ENCODE measurements around the gene TRPM8.

Gene TRPM8

DNA sequence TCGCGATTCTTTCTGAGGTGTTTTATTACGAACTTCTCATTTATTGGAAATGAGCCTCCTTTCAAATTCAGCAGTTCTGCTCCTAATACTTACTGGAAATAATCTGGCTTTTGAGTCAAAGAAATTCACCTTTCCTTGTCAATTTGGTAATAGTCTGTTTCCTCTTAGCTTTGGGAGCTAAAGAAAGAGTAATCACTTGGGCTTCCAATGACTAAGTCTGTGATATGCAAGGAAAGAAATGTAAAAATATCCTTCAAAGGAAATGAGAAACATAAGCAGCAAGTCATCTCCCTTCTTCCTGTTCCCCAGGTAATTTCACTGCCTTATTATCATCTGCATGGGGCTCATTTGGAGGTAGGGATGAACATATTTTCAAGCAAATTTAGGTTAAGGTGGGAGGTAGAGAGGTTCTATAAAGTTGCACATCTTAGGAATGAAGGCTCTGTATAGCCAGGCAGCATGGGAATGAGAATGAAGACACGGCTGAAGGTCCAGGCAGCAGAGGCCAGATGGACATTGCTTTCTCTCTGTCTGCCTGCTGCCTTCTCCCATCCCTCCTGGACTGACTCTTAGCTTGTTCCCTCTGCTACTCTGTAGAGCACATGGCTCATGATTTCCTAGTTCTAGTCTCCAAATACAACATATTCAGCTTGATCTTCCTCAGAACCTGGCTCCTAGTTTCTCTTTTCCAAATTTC lies 134.3 kb downstream of the TRPM8 start:
- no peak for DNase-seq

DNA sequence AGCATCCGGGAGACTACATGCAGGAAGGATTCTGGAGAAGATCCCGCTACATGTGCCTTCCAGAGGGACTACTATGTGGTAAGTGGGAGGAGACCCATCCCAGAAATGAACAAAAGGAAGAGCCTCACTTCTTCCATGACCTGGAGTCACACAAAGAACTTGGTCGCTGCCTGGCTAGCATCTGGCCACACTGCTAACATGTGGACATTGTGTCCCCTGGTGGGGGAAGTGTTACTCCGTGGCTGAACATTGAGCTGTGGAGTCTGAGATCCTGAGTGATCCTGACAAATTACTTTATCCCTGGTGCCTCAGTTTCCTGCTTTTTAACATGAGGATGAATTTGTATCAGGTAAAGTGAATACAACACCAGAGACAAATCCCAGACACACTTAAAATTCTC lies 141.7 kb downstream of the TRPM8 start:
- no peak for DNase-seq

DNA sequence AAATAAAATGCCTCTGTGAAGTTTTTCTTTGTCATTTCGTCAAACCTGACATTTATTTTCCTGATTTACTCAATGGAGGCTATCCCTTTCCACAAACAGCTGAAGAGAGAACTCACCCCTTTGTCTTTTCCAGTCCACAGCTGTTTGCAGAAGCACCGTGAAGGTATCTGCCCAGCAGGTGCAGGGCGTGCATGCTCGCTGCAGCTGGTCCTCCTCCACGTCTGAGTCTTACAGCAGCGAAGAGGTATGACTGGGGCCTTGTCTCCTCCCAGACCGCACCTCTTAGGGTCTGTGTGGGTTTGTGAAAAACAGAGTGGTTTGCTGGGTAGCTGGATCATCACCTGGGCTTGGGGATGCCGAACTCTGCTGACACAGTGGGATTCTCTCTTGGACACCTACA lies 143.1 kb downstream of the TRPM8 start:
- DNase-seq, result no peak

DNA sequence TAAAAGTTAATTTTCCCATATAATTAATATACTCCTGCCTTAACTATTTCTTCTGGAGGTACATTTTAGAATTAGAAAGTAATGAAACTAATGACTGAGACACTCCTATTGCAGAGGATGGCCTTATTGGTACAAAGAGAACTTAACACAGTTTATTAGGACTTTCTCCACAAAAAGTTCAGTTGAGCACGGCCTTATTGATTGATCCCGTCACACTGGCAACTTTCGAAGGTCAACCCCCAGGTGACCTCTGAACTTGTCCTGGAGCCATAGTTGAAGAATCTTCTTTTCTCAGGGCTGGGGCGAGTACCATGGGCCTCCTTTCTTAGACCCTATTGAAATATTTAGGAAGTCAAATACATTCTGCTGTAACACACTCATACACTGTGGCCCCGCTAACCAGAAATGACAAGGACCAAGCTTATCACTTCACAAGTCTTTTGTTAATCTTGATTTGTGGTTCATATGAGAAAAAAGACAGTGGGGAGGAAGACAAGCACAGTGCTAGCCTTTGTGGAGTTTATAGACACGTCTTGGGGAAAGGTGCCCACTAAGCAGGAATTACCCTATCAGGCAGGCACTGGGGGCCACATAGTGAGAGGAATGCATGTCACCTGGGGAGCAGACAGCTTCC lies 144.6 kb downstream of the TRPM8 start:
- DNase-seq, result no peak

DNA sequence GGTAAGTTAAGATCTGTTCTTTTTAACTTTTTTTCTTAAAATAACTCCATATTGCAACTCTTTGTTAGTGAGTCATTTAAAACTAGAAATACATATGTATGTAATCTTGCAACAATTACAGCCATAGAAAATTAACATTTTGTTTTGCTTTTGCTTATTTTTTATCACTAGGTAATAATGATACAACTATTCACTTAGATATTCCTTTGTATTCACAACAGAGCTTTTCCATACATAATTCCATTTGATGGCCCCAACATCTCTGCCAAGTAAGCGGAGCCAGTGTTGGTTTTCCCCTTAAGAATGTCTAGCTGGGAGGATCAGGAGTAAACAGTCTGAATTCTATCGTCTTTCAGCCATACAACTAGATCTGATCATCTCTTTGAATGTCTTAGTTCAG lies 149.4 kb downstream of the TRPM8 start:
- no peak for DNase-seq

Data from fibroblast of skin of right quadriceps (primary cell).